Stimulated activated CD8-positive, alpha-beta memory T cell treated with anti-CD3 and anti-CD28 coated beads, Interleukin-2, amount 100 ng/mL, for 48 hours (primary cell): ENCODE results near the gene SLC25A43.
"Not testable (repeated sequence)": the region's sequence is repeated elsewhere in the genome, so short reads cannot be mapped to it uniquely, and the experiment has no call there.

ENCODE experiments used
- DNase-seq, 2 donors: peaks; one replicate each; pipeline ENCODE4 v3.0.0-alpha.2; 2020; ENCODE audit warnings: low read depth in 2 of 2

Gene SLC25A43

GRCh38 chrX:119407681-119408080, 8.5 kb downstream of the SLC25A43 start:
- DNase-seq: no peak

DNA sequence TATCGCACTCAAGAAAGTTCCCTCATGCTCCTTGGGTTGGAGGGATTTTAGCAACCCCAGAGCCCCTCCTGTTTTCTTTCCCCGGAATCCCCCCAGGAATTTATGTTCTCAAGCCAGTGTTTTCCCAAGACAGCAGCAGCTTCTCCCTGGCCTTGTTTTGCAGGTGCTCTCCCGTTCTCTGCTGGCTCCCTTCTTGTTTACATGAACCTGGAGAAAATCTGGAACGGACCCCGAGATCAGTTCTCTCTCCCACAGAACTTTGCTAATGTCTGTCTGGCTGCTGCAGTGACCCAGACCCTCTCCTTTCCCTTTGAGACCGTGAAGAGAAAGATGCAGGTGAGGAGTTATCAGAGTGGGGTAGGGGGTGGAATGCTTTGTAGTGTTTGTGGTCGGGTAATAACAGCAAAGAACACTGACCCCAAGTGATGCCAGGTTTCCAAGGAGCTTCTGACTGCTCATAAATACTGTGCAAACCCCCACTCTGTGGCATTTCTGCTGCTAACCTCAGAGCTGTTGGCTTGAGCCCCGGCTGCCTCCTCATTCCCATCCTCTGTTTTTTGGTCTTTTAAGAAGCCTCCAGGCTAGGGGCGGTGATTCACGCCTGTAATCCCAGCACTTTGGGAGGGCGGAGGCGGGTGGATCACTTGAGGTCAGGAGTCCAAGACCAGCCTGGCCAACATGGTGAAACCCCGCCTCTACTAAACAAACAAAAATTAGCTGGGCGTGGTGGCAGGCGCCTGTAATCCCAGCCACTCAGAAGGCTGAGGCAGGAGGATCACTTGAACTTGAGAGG, 11.1 kb downstream of the SLC25A43 start:
- DNase-seq: no peak

GRCh38 chrX:119410854-119411253, 11.7 kb downstream of the SLC25A43 start:
- no peak for DNase-seq

DNA sequence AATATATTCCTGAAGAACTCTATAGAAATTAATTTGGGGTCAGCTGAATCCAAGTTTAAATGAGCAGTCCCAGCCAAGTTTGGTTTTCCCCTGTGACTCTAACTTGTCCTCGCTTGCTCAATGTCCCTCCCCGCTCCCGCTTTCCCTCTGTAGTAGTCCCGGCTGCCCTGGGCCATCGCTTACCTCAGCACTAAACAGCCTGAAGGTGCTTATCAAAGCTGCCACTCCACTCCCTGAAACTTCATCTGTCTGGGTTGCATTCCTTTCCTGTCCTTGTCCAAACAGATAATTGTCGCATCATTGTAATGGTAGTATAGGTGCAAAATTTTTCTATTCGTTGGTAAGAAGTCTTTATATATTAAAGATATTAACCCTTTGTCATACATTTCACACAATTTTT, 12.8 kb downstream of the SLC25A43 start:
- DNase-seq: no peak

GRCh38 chrX:119417376-119417775, 18.2 kb downstream of the SLC25A43 start:
- DNase-seq: no peak

GRCh38 chrX:119417842-119418241, 18.7 kb downstream of the SLC25A43 start:
- no peak for DNase-seq

DNA sequence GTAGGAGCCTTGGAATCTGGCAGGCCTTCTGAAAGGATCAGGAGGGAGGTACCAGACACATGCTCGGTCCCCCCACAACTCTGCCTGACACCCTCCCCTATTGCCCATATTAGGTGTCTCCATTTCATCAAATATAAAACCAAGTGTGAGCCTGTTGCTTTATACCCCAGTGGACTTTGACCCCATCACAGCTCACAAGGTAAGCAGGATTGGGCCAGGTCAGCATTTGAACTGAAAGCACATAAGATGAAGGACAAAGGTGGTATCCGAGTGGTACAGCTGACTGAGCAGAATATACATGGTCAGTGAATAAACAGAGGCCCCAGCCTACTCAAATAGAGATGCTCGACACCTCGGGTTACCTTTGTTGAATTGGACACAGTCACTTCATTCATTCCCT, 20.0 kb downstream of the SLC25A43 start:
- no peak for DNase-seq

DNA sequence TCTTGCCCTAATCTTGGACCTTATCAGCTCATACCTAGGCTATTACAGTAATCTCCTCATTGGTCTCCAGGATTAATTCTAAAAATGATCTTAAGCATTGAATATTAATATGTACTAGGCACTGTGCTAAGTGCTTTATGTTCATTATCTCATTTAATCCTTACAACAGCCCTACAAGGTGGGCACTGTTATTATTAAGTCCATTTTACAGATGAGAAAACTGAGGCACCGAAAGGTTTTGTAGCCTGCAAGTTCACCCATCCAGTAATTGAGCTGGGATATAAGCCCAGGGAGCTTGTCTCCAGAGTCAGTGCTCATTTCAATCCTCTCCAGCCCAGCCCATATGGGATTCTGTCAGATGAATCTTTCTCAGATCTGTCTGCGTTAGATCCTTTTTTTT, 20.8 kb downstream of the SLC25A43 start:
- DNase-seq: no peak

- no peak for DNase-seq
Observed at GRCh38 chrX:119421016-119421705, 22.0 kb downstream of the SLC25A43 start.

GRCh38 chrX:119423631-119424030, 24.5 kb downstream of the SLC25A43 start:
- DNase-seq: no peak

DNA sequence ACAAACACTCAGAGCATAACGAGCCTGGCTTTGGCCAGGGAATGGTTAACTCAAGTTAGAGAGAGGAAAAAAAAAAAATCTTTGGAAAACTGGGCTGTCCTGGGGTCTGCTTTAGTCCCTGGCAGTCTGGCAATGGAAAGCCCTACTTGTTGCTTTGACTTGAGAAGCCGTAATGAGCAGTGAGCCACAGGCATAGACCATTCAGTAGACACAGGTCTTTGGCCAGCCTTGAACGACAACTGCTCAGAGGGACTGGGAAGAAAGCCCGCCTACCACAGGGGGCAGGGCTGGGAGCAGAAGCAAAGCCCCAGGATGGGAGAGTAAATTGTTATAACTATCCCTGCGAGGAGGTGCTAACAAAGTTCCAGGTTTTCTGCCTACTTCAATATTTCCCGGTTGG, 25.9 kb downstream of the SLC25A43 start:
- no peak for DNase-seq

DNA sequence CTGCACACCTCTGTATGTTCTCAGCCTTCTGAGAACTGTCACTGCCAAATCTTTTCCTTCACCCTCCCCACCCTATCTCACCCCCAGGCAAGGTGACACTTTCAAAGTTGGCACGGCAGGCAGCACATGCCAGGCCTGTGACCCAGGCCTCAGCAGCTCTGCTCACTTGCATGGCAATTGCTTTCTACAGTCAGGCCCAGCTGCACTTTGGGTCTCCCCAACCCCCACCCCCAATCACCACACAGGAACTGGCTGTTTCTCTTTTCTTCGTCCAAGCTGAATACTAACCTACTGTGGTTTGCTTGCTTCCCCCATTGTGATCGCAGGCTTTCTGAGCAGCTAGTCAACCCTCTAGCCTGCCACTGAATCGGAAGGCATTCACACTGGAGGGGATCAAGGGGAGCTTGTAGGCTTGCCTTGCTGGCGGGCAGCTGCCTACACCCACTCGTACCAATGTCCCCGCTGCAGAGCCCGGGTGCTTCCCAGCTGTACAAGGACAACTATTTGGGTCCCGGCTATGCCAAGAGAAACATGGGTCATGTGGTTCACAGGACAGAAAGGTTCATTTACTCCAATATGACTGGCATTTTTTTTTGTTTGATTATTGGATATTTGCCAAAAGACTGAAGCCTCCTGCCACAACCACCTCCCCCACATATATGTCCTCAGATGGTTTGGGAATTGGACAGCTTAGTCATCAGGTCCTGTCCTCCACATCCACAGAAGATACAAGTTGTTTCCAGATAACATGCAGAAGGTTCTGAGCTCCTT, 28.1 kb downstream of the SLC25A43 start:
- DNase-seq: no peak

DNA sequence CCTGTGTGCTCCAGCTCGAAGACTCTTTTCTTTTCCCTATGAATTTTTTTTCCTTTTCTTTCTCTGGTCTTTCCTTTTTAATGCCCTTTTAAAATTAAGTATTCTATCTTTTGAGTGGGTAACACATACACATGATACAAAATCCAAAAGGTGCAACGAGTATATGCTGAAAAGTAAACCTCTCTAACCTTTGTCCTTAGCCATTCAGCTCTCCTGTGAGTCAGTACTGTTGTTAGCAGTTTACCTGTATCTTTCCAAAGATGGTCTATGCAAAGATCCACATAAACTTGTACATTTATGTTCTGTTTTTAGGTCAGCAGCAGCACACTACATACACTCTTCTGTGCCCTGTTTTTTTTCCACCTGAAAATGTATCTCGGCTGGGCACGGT, 28.7 kb downstream of the SLC25A43 start:
- no peak for DNase-seq

GRCh38 chrX:119429471-119429870, 30.3 kb downstream of the SLC25A43 start:
- DNase-seq: no peak

- not testable (repeated sequence) for DNase-seq
Observed at GRCh38 chrX:119441295-119441694, 42.2 kb downstream of the SLC25A43 start.

GRCh38 chrX:119442286-119442685, 43.1 kb downstream of the SLC25A43 start:
- no peak for DNase-seq

GRCh38 chrX:119453202-119453601, 54.1 kb downstream of the SLC25A43 start:
- DNase-seq: no peak

- no peak for DNase-seq
Observed at GRCh38 chrX:119455264-119455663, 56.1 kb downstream of the SLC25A43 start.

DNA sequence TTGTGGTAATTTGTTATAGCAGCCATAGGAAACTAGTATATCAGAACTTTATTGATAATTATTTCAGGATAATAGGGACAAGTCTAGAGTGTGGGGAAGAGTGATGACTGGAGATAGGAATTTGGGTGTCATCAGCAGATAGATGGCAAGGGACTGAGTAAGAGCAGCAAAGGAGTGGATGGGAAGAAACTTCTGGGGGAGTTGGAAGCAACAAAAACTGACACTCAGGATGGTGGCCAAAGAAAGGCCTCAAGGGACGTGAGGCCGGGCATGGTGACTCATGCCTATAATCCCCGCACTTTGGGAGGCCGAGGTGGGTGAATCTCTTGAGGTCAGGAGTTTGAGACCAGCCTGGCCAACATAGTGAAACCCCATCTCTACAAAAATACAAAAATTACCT, 60.0 kb downstream of the SLC25A43 start:
- no peak for DNase-seq

GRCh38 chrX:119465555-119465954, 66.4 kb downstream of the SLC25A43 start:
- DNase-seq: no peak

GRCh38 chrX:119466970-119467369, 67.8 kb downstream of the SLC25A43 start:
- no peak for DNase-seq

- no peak for DNase-seq
Observed at GRCh38 chrX:119467433-119467832, 68.3 kb downstream of the SLC25A43 start.
